D721Med (cell line): ENCODE measurements around the gene SMPX.

Experiments
- DNase-seq: peaks from one replicate; pipeline ENCODE4 v3.0.0; 2011; ENCODE audit warnings: low spot score; ENCODE audit not compliant: insufficient read length
- FAIRE-seq: peaks from 2 replicates; lab custom pipeline; 2011; peaks lifted over from hg19 to GRCh38; lab: Jason Lieb, UNC
- CTCF ChIP-seq: IDR thresholded peaks from 2 replicates; pipeline ENCODE4 v1.5.1; 2012; ENCODE audit warnings: mild to moderate bottlenecking, control low read depth; ENCODE audit not compliant: insufficient read depth; ENCODE audit errors: missing control alignments

The SMPX gene

GRCh38 chrX:21757960-21758359 is at the start of gene SMPX:
TSS of gene SMPX (minus strand) at chrX:21758116. CDS start at chrX:21754290, 3,826 bp downstream.
- no peak for TF ChIP-seq CTCF
- DNase-seq (no peak), FAIRE-seq (no peak)

- DNase-seq (no peak), FAIRE-seq (no peak)
- no peak for TF ChIP-seq CTCF
Measured at GRCh38 chrX:21806691-21807090, 48.8 kb upstream of the SMPX start.

- no peak for TF ChIP-seq CTCF
- FAIRE-seq (no peak), DNase-seq (no peak)
Measured at GRCh38 chrX:21802839-21803238, 44.9 kb upstream of the SMPX start.

- FAIRE-seq (no peak), DNase-seq (no peak)
- TF ChIP-seq CTCF = no peak
Measured at GRCh38 chrX:21802054-21802670, 44.2 kb upstream of the SMPX start.

- no peak for FAIRE-seq
- TF ChIP-seq CTCF = no peak
- DNase-seq = no peak
Measured at GRCh38 chrX:21800344-21800770, 42.4 kb upstream of the SMPX start.

GRCh38 chrX:21799767-21800166 is 41.9 kb upstream of the SMPX start:
- TF ChIP-seq CTCF = no peak
- FAIRE-seq = no peak
- DNase-seq = no peak

GRCh38 chrX:21798677-21799219 is 40.8 kb upstream of the SMPX start:
- FAIRE-seq (no peak), DNase-seq (no peak)
- TF ChIP-seq CTCF = no peak
